Mesenchymal stem cell (in vitro differentiated cells and primary cell): ENCODE measurements around the gene CACNG4.

ENCODE experiments used
- DNase-seq: peaks from one replicate; pipeline ENCODE4 v3.0.0-alpha.2; 2013
- H2AFZ ChIP-seq: one replicate; pipeline ENCODE4 v1.6.1; 2013; ENCODE audit warnings: low read depth, mild to moderate bottlenecking, control low read depth, inconsistent platforms, low read length, moderate library complexity
- H2AK5ac ChIP-seq: 2 replicates; pipeline ENCODE4 v1.6.1; 2013; ENCODE audit warnings: low read length, moderate library complexity, mild to moderate bottlenecking, inconsistent platforms; ENCODE audit not compliant: severe bottlenecking
- H2BK120ac ChIP-seq: one replicate; pipeline ENCODE4 v1.6.1; 2013; ENCODE audit warnings: low read depth, mild to moderate bottlenecking, inconsistent platforms, low read length, moderate library complexity
- H2BK12ac ChIP-seq, 2 experiments: one replicate each; pipeline ENCODE4 v1.6.1; 2013; ENCODE audit warnings: inconsistent platforms in 2 of 2, low read length in 2 of 2, mild to moderate bottlenecking in 2 of 2, moderate library complexity in 2 of 2, control low read depth in 1 of 2
- H2BK15ac ChIP-seq: one replicate; pipeline ENCODE4 v1.6.1; 2013; ENCODE audit warnings: mild to moderate bottlenecking, low read depth, inconsistent platforms; ENCODE audit not compliant: poor library complexity, severe bottlenecking
- H2BK5ac ChIP-seq: 2 replicates; pipeline ENCODE4 v1.6.1; 2013; ENCODE audit warnings: low read depth, mild to moderate bottlenecking, low read length, control low read depth, inconsistent platforms; ENCODE audit not compliant: poor library complexity, severe bottlenecking
- H3K14ac ChIP-seq, 2 experiments: one replicate each; pipeline ENCODE4 v1.6.1; 2013; ENCODE audit warnings: inconsistent platforms in 2 of 2, low read length in 2 of 2, control low read depth in 1 of 2, mild to moderate bottlenecking in 1 of 2, moderate library complexity in 1 of 2
- H3K18ac ChIP-seq, 2 experiments: one replicate each; pipeline ENCODE4 v1.6.1; 2013; ENCODE audit warnings: inconsistent platforms in 2 of 2, low read length in 2 of 2, control low read depth in 1 of 2, low read depth in 1 of 2, mild to moderate bottlenecking in 1 of 2
- H3K23ac ChIP-seq, 2 experiments: one replicate each; pipeline ENCODE4 v1.6.1; 2013; ENCODE audit warnings: inconsistent platforms in 2 of 2, low read length in 2 of 2, mild to moderate bottlenecking in 2 of 2, moderate library complexity in 2 of 2, control low read depth in 1 of 2
- H3K27ac ChIP-seq: 2 replicates; pipeline ENCODE4 v1.5.1; 2013; ENCODE audit warnings: mild to moderate bottlenecking, moderate library complexity, low read length, control low read depth, inconsistent platforms; ENCODE audit not compliant: poor library complexity, severe bottlenecking
- H3K27me3 ChIP-seq, 2 experiments: 2 replicates each; pipeline versions ENCODE4 v1.6.1 to v1.7.0; 2013; ENCODE audit warnings: low read length in 2 of 2, mild to moderate bottlenecking in 2 of 2, moderate library complexity in 2 of 2, control low read depth in 1 of 2, inconsistent platforms in 1 of 2; ENCODE audit not compliant: control insufficient read depth in 1 of 2, insufficient read depth in 1 of 2
- H3K36me3 ChIP-seq, 2 experiments: 2 replicates each; pipeline versions ENCODE4 v1.6.1 to v1.7.0; 2013; ENCODE audit warnings: low read length in 2 of 2, control low read depth in 1 of 2, inconsistent platforms in 1 of 2, low read depth in 1 of 2, mild to moderate bottlenecking in 1 of 2; ENCODE audit not compliant: insufficient read depth in 2 of 2, control insufficient read depth in 1 of 2
- H3K4ac ChIP-seq, 2 experiments: one replicate each; pipeline ENCODE4 v1.6.1; 2013; ENCODE audit warnings: inconsistent platforms in 2 of 2, low read length in 2 of 2, mild to moderate bottlenecking in 2 of 2, moderate library complexity in 2 of 2, control low read depth in 1 of 2, low read depth in 1 of 2
- H3K4me1 ChIP-seq: 2 replicates; pipeline ENCODE4 v1.6.1; 2013; ENCODE audit warnings: low read depth, low read length, control low read depth; ENCODE audit not compliant: control insufficient read depth, insufficient read depth
- H3K4me2 ChIP-seq: 2 replicates; pipeline ENCODE4 v1.6.1; 2013; ENCODE audit warnings: low read length, mild to moderate bottlenecking, inconsistent platforms; ENCODE audit not compliant: poor library complexity, severe bottlenecking
- H3K4me3 ChIP-seq, 2 experiments: 2 replicates each; pipeline versions ENCODE4 v1.5.1 to v1.7.0; 2013; ENCODE audit warnings: low read length in 2 of 2, mild to moderate bottlenecking in 2 of 2, control low read depth in 1 of 2, low read depth in 1 of 2; ENCODE audit not compliant: insufficient read depth in 1 of 2
- H3K79me1 ChIP-seq: replicated peaks from 2 replicates; pipeline ENCODE4 v1.6.1; 2013; ENCODE audit warnings: mild to moderate bottlenecking, control low read depth, low read length, inconsistent platforms; ENCODE audit not compliant: poor library complexity, severe bottlenecking
- H3K9ac ChIP-seq: 2 replicates; pipeline ENCODE4 v1.7.0; 2013; ENCODE audit warnings: mild to moderate bottlenecking, low read length, moderate library complexity
- H3K9me3 ChIP-seq: 2 replicates; pipeline ENCODE4 v1.7.0; 2013; ENCODE audit warnings: mild to moderate bottlenecking, low read length; ENCODE audit not compliant: control insufficient read depth
- H4K8ac ChIP-seq: one replicate; pipeline ENCODE4 v1.6.1; 2013; ENCODE audit warnings: inconsistent platforms, mild to moderate bottlenecking, low read length, moderate library complexity
- H4K91ac ChIP-seq: one replicate; pipeline ENCODE4 v1.6.1; 2013; ENCODE audit warnings: mild to moderate bottlenecking, low read length, inconsistent platforms
- WGBS: methylation state at CpG from one replicate; pipeline ENCODE4 v1.1.7; 2013; ENCODE audit warnings: mixed read lengths; 5-methylcytosine and 5-hydroxymethylcytosine counted together

CACNG4 gene

GRCh38 chr17:67059372-67059771, 94.9 kb downstream of the CACNG4 start:
- H3K79me1 ChIP-seq = no peaks in the 10 kb centered on the region
- no peak overlapping the region for H3K4me2 ChIP-seq
- 89% methylated on average over 6 of the region's 6 CpGs for whole genome bisulfite sequencing
- H3K18ac ChIP-seq = no peak overlapping the region
- no peak overlapping the region for H3K9ac ChIP-seq
- H3K4ac ChIP-seq = no peak overlapping the region
- H3K27ac ChIP-seq = no peak overlapping the region
- H3K27me3 ChIP-seq = no peaks in the 10 kb centered on the region
- no peak overlapping the region for H2BK120ac ChIP-seq
- H3K14ac ChIP-seq = no peak overlapping the region
- H2BK15ac ChIP-seq = no peak overlapping the region
- H3K9me3 ChIP-seq = no peaks in the 10 kb centered on the region
- no peak overlapping the region for H2BK12ac ChIP-seq
- no peak for DNase-seq
- H2AFZ ChIP-seq = no peak overlapping the region
- H3K36me3 ChIP-seq = no peaks in the 10 kb centered on the region
- H4K91ac ChIP-seq = no peak overlapping the region
- no peak overlapping the region for H2BK5ac ChIP-seq
- H3K4me1 ChIP-seq = no peaks in the 10 kb centered on the region
- H3K23ac ChIP-seq = no peak overlapping the region
- H4K8ac ChIP-seq = no peak overlapping the region
- H2AK5ac ChIP-seq = no peak overlapping the region
- no peak overlapping the region for H3K4me3 ChIP-seq

GRCh38 chr17:67063141-67063540, 98.6 kb downstream of the CACNG4 start:
- Histone ChIP-seq H2AFZ (no peak overlapping the region), H3K14ac (no peak overlapping the region)

GRCh38 chr17:67066717-67067116, 102.2 kb downstream of the CACNG4 start:
- Histone ChIP-seq H3K4ac (no peak overlapping the region), H4K8ac (no peak overlapping the region), H3K4me1 (no peaks in the 10 kb centered on the region), H3K9ac (no peak overlapping the region), H3K36me3 (no peaks in the 10 kb centered on the region), H3K14ac (no peak overlapping the region), H3K18ac (no peak overlapping the region), H2BK15ac (no peak overlapping the region), H2BK12ac (no peak overlapping the region), H3K9me3 (no peaks in the 10 kb centered on the region), H3K23ac (no peak overlapping the region), H3K4me3 (no peak overlapping the region), H2BK120ac (no peak overlapping the region), H3K4me2 (no peak overlapping the region), H3K27ac (no peak overlapping the region), H2BK5ac (no peak overlapping the region), H4K91ac (no peak overlapping the region), H3K27me3 (no peaks in the 10 kb centered on the region), H3K79me1 (peaks cover 4% of the 10 kb centered on the region), H2AFZ (no peak overlapping the region), H2AK5ac (no peak overlapping the region)
- no peak for DNase-seq
- 72% methylated on average over 2 of the region's 2 CpGs for WGBS

More at GRCh38 chr17:67063141-67063540, 98.6 kb downstream of the CACNG4 start:
- Histone ChIP-seq H2BK15ac (no peak overlapping the region), H2AK5ac (no peak overlapping the region), H3K4ac (no peak overlapping the region), H2BK120ac (no peak overlapping the region), H3K4me2 (no peak overlapping the region), H3K9ac (no peak overlapping the region), H3K36me3 (no peaks in the 10 kb centered on the region), H2BK12ac (no peak overlapping the region), H3K9me3 (no peaks in the 10 kb centered on the region), H3K18ac (no peak overlapping the region), H3K23ac (no peak overlapping the region), H4K8ac (no peak overlapping the region), H3K4me3 (no peak overlapping the region), H4K91ac (no peak overlapping the region), H3K27ac (no peak overlapping the region), H3K27me3 (no peaks in the 10 kb centered on the region), H3K4me1 (no peaks in the 10 kb centered on the region), H3K79me1 (no peaks in the 10 kb centered on the region), H2BK5ac (no peak overlapping the region)
- 88% methylated on average over 6 of the region's 6 CpGs for WGBS
- DNase-seq = no peak

- H3K4me2 ChIP-seq = no peak overlapping the region
- H3K18ac ChIP-seq = no peak overlapping the region
- H3K9ac ChIP-seq = no peak overlapping the region
- H4K91ac ChIP-seq = no peak overlapping the region
- H3K4ac ChIP-seq = no peak overlapping the region
- no peaks in the 10 kb centered on the region for H3K27me3 ChIP-seq
- H2BK120ac ChIP-seq = no peak overlapping the region
- no peak overlapping the region for H3K4me3 ChIP-seq
- peaks cover 5 to 7% of the 10 kb centered on the region in 2 experiments for H3K36me3 ChIP-seq
- no peak overlapping the region for H2BK12ac ChIP-seq
- DNase-seq = no peak
- H3K23ac ChIP-seq = no peak overlapping the region
- H3K9me3 ChIP-seq = no peaks in the 10 kb centered on the region
- H2BK5ac ChIP-seq = no peak overlapping the region
- no peak overlapping the region for H3K27ac ChIP-seq
- no peak overlapping the region for H2BK15ac ChIP-seq
- no peak overlapping the region for H2AFZ ChIP-seq
- no peak overlapping the region for H3K14ac ChIP-seq
- 97% methylated on average over 13 of the region's 13 CpGs for WGBS
- no peaks in the 10 kb centered on the region for H3K4me1 ChIP-seq
- peaks cover 9% of the 10 kb centered on the region for H3K79me1 ChIP-seq
- no peak overlapping the region for H2AK5ac ChIP-seq
- no peak overlapping the region for H4K8ac ChIP-seq
Measured at GRCh38 chr17:67067571-67068482, 103.3 kb downstream of the CACNG4 start.
